Left renal cortex interstitium (tissue), 4 donors: Measurements from ENCODE around the gene CD164. TPM values are rescaled to one million over a fixed set of nuclear protein-coding genes. Genes with fewer than 3 reads are reported as not detected.
A peak's percentile ranks its signal among the peaks of the same experiment; 100 is the strongest.
"Not testable (repeated sequence)": the region's sequence is repeated elsewhere in the genome, so short reads cannot be mapped to it uniquely, and the experiment has no call there.

Experiments used
- DNase-seq, 4 donors: peaks; one replicate each; pipeline ENCODE4 v3.0.0-alpha.2; 2013; ENCODE audit warnings: low read depth in 4 of 4, low spot score in 2 of 4, missing footprints in 1 of 4
- polyA plus RNA-seq, 4 donors: library from polyadenylated mRNA; unstranded; fragments of 120-200 nt; gene quantifications; one replicate each; pipeline ENCODE4 v1.2.1, GENCODE V29; 2013; ENCODE audit not compliant: insufficient read length in 4 of 4

Gene CD164
- polyA plus RNA-seq, 4 donors: 460 to 551 (median 515) TPM

DNA sequence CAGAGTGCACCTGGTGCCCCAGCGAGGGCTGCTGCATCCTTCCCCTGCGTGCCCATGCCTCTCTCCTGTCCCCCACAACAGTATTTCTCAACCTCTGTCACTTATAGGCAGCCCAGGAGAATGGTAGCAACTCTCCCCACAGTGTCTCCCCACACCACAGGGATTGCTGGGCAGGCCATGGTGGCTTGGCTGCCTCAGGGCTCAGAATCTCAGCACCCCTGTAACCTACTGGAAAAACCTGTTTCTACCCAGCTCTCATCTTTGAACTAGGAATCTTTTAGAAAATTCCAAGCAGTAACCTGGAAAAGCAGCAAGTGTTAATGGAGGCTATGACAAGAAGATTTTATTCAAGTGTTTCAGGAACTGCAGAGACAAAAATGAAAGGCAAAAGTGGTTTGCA is 38.0 kb downstream of the CD164 start:
- DNase-seq: peak in 1 of 4 donors; percentile 16

DNA sequence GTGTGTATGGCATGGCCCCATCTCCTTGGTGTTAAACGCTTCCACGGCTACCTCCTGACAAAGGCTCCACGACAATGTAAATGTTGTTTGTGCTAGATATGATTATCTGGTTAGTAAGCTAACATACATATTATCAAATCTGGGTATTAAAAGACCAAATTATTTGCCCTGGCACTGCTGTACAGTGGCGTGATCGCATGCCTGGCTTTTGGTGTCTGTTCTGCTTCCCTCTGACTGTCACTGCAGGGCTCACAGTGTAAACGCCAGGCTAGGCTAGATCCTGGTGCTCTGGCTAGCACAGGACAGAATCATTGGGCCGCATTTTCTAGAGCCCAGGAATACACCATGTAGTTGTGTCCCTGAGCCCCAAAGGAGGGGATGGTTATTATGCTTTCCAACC is 38.7 kb downstream of the CD164 start:
- no peak for DNase-seq

DNA sequence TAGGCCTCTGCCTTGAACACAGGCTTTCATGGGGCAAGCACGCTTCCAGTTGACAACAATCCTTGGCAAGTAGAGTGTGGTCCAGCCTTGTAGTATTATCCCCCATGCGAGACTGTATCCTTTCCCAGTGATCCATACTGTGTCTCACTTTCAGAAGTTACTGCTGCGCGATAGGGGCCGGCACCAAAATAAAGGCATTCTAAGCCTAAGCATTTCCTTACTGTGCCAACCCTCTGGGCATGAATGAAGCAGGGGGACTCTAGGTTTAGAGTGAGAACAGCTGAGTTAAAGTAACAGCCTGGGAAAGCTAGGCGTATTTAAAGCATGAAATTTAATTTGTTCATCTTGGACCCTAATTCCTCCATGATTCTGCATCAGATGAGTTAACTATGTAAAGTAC is 39.4 kb downstream of the CD164 start:
- DNase-seq: no peak

DNA sequence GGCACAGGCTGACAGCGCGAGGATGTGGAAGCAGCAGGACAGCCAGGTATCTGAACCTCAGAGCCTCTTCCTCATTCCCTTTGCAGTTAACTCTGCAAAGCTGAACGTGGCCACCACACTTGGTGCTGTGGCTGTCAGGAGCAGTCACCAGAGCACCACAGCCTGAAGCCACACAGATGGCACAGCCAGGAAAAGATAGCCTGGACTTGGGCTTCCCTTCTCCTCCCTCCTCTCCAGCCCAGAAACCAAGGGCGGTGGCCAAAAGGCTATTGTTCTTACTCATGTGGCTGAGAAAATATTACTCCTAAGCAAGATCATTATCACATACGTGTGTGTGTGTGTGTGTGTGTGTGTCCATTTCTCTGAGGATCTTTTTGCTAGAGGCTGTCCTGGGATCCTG is 39.8 kb downstream of the CD164 start:
- DNase-seq: no peak

DNA sequence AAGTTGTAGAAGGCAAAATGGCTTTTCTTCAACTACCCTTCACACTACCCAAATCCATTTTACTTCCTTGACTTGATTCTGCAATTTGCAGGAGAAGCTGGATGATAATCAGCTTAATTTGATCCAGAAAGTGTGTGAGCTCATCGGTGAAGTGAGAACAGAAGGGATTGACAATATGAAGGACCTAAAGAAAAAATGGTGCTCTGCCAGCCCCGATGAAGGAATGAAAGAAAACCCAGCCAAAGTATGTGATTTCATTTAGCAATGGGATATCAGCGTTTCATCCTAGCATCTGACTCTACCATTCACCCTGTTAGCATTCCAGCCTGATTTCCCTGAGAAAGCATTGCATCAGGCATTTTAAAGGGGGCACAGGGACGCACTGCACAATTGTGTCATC is 41.5 kb downstream of the CD164 start:
- DNase-seq: no peak

DNA sequence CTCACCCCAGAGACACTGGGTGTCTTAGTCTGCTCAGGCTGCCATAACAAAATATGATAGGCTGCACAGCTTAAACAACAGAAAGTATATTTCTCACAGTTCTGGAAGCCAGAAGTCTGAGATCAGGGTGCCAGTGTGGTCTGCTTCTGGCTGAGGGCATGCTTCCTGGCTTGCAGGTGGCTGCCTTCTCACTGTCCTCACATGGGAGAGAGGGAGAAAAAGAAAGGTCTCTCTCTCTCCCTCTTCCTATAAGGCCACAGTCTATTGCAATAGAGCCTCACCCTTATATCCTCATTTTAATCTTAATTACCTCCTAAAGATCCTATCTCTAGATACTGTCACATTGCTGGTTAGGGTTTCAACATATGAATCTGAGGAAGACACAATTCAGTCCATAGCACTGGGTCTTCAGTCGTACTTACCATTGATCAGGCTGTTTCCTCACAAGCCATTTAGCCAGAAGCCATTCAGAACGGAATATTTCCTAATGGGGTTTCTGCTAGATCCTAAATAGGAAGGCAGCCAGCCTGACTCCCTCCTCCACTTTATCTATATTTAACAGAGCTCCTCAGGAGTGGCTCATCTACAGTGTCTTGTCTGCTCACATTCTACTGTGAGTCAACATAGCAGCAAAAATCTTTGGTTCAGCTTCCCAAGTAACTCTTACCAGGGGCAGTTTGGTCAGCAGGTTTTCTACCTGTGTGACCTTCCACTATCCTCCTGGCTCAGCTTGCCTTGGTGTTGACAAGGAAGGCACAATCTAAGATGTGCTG is 42.2 kb downstream of the CD164 start:
- DNase-seq: no peak

DNA sequence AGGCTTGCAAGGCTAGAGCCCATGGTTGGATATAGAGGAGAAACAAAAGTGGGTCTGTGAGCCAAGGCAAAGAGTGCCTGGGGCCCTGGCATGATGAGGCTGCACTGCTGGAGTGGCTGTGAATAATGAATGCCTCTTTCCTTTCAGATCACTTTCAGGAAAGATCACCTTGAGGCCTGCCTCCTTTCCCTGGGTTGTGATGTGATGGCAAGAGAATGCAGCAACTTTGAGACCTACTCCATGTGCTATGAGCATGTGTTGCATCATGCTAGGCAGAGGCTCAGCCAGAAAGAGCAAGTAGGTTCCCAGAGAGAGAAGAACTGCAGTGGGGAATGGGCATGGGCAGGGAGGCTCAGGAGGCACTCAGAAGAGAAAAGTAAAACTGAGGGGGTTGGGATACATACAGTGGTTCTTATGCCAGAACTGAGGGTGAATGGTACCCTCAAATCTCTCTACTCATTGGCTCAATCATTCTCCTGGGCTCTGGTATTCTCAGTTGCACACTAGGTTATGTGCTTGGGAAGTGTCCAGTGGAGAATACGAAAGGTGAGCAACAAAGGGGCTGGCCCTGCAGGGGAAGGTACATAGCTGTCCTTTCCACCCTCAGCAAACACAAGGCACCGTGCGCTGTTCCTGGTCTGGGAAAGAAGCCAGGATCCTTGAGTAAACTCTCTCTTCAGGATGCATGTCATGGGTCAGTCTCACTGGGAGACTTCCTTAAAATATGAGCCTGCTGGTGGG is 45.9 kb downstream of the CD164 start:
- DNase-seq: no peak

DNA sequence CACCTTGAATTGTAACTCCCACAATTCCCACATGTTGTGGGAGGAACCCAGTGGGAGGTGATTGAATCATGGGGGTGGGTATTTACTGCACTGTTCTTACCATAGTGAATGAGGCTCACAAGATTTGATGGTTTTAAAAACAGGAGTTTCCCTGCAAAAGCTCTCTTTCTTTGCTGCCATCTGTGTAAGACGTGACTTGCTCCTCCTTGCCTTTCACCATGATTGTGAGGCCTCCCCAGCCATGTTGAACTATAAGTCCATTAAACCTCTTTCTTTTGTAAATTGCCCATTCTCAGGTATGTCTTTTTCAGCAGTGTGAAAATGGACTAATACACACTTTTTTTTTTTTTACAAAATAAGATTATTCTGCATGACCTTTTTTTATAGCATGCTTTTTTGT is 48.4 kb downstream of the CD164 start:
- DNase-seq: not testable (repeated sequence)

DNA sequence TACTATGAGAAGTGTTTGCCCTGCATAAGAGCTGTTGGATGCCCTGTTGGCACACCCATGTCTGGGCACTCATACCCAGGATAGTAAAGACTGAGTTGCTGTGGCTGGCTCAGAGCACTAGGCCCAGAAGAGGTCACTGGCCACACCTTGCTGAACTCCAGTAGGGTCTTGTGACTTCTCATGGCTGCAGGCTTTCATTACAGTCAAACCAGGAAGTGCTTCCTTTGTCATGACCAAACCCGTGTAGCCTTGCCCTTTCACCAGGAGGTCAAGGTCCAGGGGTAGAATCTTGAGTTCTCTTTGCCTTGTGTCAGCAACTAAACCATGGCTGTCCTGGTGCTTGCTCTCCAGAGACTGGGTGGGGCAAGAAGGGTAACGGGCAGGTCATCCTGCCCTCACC is 49.5 kb downstream of the CD164 start:
- no peak for DNase-seq

DNA sequence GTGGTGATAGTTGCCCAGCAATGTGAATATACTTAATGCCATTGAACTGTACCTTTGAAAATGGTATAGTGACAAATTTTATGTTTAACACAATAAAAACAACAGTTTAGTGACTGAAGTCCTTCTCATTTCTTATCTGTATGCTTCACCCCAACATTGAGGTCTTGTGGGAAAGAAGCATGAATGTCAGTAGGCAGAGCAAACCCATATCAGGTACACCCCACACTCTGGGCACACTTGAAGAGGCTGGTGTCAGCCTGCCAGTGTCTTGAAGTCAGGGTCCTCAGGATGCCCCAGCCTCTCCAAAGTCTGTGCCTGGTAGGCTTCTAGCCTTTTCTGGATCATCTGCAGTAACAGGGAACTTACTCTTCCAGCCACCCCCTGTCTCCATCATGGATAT is 51.2 kb downstream of the CD164 start:
- DNase-seq: no peak

DNA sequence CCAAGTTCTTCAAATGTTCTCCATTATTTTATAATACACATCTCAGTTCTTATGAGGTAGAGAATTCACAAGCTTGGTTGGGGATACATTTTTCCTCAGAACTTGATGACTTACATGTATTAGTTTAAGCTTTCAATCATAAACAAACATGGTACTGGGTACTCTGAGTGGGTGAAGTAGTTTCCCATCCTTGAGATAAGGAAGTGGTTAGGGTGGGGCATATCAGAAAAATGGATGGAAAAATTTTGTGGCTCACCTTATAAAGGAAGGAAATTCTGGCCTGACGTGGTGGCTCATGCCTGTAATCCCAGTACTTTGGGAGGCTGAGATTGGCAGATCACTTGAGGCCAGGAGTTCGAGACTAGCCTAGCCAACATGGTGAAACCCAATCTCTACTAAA is 52.0 kb downstream of the CD164 start:
- no peak for DNase-seq

DNA sequence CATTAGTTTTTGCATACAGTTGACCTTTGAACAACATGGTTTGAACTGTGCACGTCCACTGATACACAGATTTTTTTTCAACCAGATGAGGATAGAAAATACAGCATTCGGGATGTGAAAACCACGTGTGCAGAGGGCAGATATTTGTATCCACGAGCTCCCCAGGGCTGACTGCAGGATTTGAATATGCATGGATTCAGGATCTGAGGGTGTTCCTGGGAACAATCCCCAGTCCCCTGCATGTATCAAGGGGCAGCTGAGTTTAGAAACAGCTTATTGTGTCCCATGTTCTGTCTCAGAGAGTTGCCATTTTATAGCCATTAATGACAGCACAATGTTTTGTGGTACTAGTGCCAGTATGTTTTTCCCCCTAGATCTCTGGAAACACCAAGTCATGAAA is 53.6 kb downstream of the CD164 start:
- DNase-seq: no peak

DNA sequence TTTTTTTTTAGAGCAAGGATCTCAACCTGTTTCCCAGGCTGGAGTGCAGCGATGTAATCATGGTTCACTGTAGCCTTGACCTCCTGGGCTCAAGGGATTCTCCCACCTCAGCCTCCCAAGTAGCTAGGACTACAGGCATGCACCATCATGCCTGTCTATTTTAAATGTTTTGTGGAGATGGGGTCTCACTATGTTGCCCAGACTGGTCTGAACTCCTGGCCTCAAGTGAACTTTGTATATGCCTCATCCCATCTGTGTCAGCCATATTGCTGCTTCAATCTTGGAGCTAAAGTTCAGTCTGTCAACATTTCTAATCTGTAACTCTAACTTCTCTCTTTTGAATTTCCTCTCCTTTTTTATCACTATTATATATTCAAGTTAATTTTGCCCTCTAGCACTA is 54.3 kb downstream of the CD164 start:
- no peak for DNase-seq

DNA sequence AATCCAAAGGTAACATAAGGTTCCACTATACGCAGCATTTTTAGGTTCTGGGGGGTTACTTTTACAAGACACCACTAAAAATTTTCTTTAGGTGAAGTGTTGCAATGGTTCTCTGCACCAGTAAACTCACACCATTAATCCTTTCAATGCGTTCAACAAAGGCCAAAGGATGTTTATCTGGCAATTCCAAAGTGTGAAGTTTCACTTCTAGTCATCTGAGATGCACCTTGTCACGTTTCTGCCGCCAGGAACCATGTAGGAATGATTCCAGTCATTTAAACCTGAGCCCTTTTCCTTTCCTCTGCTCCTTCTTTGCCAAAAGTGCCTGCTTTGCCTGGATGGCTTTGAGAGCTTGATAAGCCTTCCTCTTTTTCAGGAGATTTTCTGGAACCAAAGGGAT is 54.8 kb downstream of the CD164 start:
- DNase-seq: no peak

DNA sequence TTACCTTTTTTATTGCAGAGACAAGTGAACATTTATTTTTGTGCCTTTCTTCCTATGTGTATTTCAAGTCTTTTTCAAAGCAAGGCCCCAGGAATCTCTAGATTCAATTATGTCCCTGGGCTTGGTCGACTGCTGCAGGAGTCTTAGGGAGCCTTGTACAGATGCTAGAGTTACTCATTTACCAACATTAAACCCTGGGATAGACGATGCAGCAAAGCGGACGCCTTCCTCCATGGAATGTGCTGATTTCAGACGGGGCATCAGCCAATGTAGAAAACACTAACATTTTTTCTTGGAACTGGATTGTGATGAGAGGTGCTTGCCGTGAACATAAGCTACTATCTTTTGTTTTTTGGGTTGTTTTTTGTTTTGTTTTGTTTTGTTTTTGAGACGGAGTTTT is 55.9 kb downstream of the CD164 start:
- DNase-seq: no peak

DNA sequence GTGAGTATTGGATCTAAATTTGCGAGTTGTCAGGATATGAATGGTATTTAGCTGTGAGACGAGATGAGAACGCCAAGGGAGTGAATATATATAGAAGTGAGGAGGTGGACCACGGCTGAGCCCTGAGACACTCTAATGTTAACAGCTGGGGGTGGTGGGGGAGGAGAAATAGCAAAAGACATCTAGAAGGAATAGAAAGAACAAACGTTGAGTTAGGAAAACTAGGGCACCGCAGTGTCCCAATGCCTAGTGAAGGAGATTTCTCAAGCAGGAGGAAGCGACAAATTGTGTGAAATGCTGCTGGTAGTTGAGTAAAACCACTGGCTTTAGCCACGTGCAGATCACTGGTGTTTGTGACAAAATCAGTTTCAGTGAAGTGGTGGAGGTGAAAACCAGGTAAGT is 56.9 kb downstream of the CD164 start:
- no peak for DNase-seq

DNA sequence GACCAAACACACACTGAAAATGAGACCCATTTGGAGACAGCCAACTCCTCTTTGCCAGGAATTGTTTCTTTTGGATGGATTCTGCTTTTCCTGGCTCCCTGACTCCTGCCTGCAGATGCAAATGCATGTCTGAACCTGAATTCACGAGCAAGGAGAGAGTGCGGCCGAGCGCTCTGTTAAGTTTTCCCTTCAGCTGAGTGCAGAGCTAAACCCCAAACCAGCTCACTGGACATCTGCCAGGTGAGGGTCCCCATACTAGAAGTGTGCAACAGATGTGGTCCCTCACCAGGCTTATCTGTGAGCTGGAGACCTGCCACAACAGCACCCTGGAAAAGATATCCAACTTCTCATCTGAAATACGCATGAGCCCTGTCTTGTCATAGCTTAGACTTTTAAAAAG is 59.0 kb downstream of the CD164 start:
- no peak for DNase-seq

DNA sequence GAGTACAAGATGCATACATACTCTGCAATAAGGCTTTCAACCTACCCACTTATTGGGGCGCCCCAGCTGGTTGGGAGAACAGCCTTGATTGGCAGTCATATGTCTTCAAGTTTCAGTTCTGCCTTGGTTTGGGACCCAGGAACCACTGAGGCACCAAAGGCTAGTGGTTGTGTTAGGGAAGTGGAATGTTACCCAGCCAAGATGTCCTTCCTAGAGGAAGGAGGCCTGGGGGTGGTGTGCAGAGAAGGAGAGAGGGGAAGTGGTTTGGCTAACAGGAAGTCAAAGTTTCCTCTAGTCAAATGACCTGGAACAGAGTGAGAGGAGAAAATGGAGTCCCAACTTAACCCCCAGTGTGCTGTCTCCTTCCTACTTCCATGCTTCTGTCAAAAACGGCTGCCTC is 59.4 kb downstream of the CD164 start:
- no peak for DNase-seq

DNA sequence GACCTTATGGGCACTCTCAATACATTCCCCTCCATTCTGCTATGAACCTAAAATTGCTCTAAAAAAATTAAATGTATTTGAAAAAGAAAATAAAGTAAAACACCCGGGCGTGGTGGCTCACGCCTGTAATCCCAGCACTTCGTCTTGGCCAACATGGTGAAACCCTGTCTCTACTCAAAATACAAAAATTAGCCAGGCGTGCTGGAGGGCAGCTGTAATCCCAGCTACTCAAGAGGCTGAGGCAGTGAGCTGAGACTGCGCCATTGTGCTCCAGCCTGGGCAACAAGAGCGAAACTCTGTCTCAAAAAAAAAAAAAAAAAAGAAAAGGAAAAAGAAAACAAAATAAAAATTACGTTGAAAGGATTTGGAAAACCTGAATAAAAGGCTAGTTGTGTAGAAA is 60.5 kb downstream of the CD164 start:
- DNase-seq: no peak

DNA sequence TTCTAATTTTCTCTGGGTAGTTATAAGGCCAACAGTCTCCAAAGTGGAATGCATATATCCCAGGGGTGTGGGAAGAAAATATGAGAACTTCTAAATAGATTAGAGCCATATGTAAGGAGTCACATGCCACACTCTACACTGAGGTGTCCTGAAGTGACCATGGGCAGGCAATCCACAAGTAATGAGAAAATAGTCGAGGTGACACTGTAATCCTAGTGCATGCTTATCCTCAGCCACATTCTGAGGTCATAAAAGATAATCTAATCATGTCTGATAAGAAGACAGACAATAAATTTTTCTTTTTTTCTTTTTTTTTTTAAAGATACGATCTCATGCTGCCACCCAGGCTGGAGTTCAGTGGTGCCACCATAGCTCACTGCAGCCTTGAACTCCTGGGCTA is 62.2 kb downstream of the CD164 start:
- DNase-seq: no peak

DNA sequence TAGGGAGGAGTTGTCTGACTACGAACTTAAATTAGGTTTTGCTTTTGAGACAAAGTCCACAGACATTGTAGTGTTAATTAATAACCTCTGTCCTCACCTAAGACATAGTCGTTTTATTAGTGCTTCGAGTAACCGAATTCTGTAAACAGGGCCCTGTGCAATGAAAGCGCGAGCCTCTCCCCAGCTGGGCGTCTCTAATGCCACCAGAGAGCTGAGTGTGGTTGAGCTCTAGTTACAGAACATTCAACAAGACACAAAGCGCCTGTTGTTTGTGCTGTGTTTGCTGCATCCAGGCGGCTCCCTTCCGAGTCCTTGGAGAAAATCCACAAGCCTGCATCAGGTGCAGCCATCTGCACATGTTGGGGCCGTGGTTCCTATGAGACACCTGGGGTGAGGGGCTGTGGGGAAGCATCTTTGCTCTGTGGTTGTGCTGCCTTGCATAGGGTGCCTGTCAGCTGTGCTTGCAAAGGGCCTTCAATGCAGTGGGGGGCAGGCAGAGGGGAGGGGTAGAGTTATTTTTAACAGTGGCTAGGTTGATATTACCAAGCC is 63.9 kb downstream of the CD164 start:
- no peak for DNase-seq

DNA sequence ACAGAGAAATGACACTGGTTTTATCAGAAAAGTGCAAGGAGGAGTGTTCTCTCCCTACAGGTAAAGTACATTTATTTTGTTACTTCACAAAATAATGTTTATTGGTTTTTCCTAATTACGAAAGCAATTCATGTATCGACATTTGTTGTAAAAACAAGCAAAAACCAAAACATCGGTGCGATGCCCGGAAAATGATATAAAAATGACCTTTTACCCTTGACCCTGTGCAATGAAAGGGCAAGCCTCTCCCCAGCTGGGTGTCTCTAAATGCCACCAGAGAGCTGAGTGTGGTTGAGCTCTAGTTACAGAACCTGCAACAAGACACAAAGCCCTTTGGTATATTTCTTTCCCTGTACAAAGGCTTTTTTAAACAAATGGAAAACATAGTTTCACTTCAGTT is 65.4 kb downstream of the CD164 start:
- DNase-seq: no peak
